Measurements from ENCODE around the gene FBXW11. TPM values are rescaled to one million over a fixed set of nuclear protein-coding genes. Genes with fewer than 3 reads are reported as not detected.

Gene FBXW11
- total RNA-seq, 1 donor from 2014 or later = 52.7 TPM

- intact Hi-C loops (cut with micrococcal nuclease) = no loop called here
- ChIA-PET POLR2A (no interaction called here), CTCF (interaction anchor here (1.3 kb wide), 1 partner anchor 141 kb away, joined by 4 read pairs; no protein-coding TSS in a partner anchor)
- Mint-ChIP-seq H3K27me3 (no peaks in the 10 kb centered on the region), H3K9me3 (no peaks in the 10 kb centered on the region), H3K36me3 (ENCODE audit: low read depth) (peaks cover 94% of the 10 kb centered on the region), H3K4me3 (no peak overlapping the region), H3K4me1 (peaks cover 2% of the 10 kb centered on the region), H3K27ac (no peak overlapping the region)
- DNase-seq (no peak), ATAC-seq (ENCODE audit: low read depth) (no peak)
- TF ChIP-seq CTCF (IDR thresholded peaks at IDR 0.05) = no peak
These were observed 46.2 kb upstream of the FBXW11 start for GRCh38 chr5:172052450-172053236.

GRCh38 chr5:172051643-172052339, 45.4 kb upstream of the FBXW11 start:
- H3K27ac Mint-ChIP-seq = no peak overlapping the region
- H3K4me1 Mint-ChIP-seq = peaks cover 2% of the 10 kb centered on the region
- CTCF ChIA-PET = interaction anchor here (1.2 to 1.3 kb wide), 2 partner anchors 140 kb away, joined by 3 to 4 read pairs; no protein-coding TSS in a partner anchor
- intact Hi-C loops (cut with micrococcal nuclease) = no loop called here
- no peak for DNase-seq
- no peak for TF ChIP-seq CTCF (IDR thresholded peaks at IDR 0.05)
- POLR2A ChIA-PET = interaction anchor here (0.7 kb wide), 1 partner anchor 52 kb away, joined by 4 read pairs; no protein-coding TSS in a partner anchor
- H3K9me3 Mint-ChIP-seq = no peaks in the 10 kb centered on the region
- no peaks in the 10 kb centered on the region for H3K27me3 Mint-ChIP-seq
- H3K4me3 Mint-ChIP-seq = no peak overlapping the region
- peaks cover 94% of the 10 kb centered on the region for H3K36me3 Mint-ChIP-seq (ENCODE audit: low read depth)
- no peak for ATAC-seq (ENCODE audit: low read depth)

GRCh38 chr5:172050080-172050479, 43.6 kb upstream of the FBXW11 start:
- TF ChIP-seq CTCF (IDR thresholded peaks at IDR 0.05) = no peak
- Mint-ChIP-seq H3K36me3 (ENCODE audit: low read depth) (peaks cover 87% of the 10 kb centered on the region), H3K4me1 (peaks cover 3% of the 10 kb centered on the region), H3K9me3 (no peaks in the 10 kb centered on the region), H3K27me3 (no peaks in the 10 kb centered on the region), H3K4me3 (no peak overlapping the region), H3K27ac (no peak overlapping the region)
- no peak for ATAC-seq (ENCODE audit: low read depth)
- POLR2A ChIA-PET = interaction anchor here (1.6 kb wide), 1 partner anchor 9 kb away, joined by 6 read pairs; no protein-coding TSS in a partner anchor
- CTCF ChIA-PET = interaction anchor here (0.6 kb wide), 1 partner anchor 43 kb away, joined by 3 read pairs; no protein-coding TSS in a partner anchor
- DNase-seq = no peak
- intact Hi-C loops (cut with micrococcal nuclease) = no loop called here

GRCh38 chr5:172049226-172049796, 42.9 kb upstream of the FBXW11 start:
- DNase-seq = no peak
- ChIA-PET CTCF (no interaction called here), POLR2A (interaction anchor here (1.6 kb wide), 1 partner anchor 10 kb away, joined by 6 read pairs; no protein-coding TSS in a partner anchor)
- Mint-ChIP-seq H3K36me3 (ENCODE audit: low read depth) (peaks cover 88% of the 10 kb centered on the region), H3K4me3 (no peak overlapping the region), H3K27me3 (no peaks in the 10 kb centered on the region), H3K27ac (no peak overlapping the region), H3K4me1 (peaks cover 4% of the 10 kb centered on the region), H3K9me3 (no peaks in the 10 kb centered on the region)
- no peak for ATAC-seq (ENCODE audit: low read depth)
- TF ChIP-seq CTCF (IDR thresholded peaks at IDR 0.05) = no peak
- intact Hi-C loops (cut with micrococcal nuclease) = no loop called here
